HCT116 (cell line): Measurements from ENCODE around the gene TNRC6B. TPM values are rescaled to one million over a fixed set of nuclear protein-coding genes. Genes with fewer than 3 reads are reported as not detected.

Experiments used
- ATAC-seq: fragments of 200-7000 bp; cut with Tn5 transposase; 2 replicates; pipeline ENCODE4 v1.9.1; 2020; ENCODE audit warnings: mild to moderate bottlenecking, moderate library complexity
- BruUV-seq: library from RNA; stranded (reverse); fragments of 400-500 nt; replicated peaks from 2 replicates; lab custom pipeline; 2021; lab: Mats Ljungman, UMichigan
- CTCF ChIA-PET: fragments of 300-600 bp; sonication (Branson Sonifier 250); formaldehyde crosslinking; loops from one replicate; lab custom pipeline; 2021; ENCODE audit warnings: antibody characterized with exemption; lab: Charles Lee
- POLR2A ChIA-PET: fragments of 300-600, 350-600 bp; sonication (Branson Sonifier 250); formaldehyde crosslinking; loops from one replicate; lab custom pipeline; 2021; ENCODE audit warnings: antibody characterized with exemption; lab: Charles Lee
- RAD21 ChIA-PET, 2 experiments: fragments of 300-600 bp; sonication (Branson Sonifier 250); formaldehyde crosslinking; loops; one replicate each; lab custom pipeline; 2023; ENCODE audit warnings: low total read pairs in 2 of 2; ENCODE audit not compliant: uncharacterized antibody in 2 of 2, unreplicated experiment in 2 of 2, low non-redundant PET in 1 of 2; lab: Charles Lee
- DNase-seq: peaks from one replicate; pipeline ENCODE4 v3.0.0-alpha.2; 2010; ENCODE audit warnings: low read depth, low spot score
- H2AFZ ChIP-seq: fragments of 200-600 bp; shearing (Covaris generic), sonication (generic); 2 replicates; pipeline ENCODE4 v1.6.1; 2017; ENCODE audit warnings: low read depth, mixed run types, mixed read lengths, antibody characterized with exemption, low read length; ENCODE audit not compliant: poor library complexity, severe bottlenecking
- H3K27ac ChIP-seq: 2 replicates; pipeline ENCODE4 v1.5.1; 2012; ENCODE audit warnings: low read depth, low read length
- H3K27me3 ChIP-seq: fragments of 200-600 bp; sonication (generic); 2 replicates; pipeline ENCODE4 v1.6.1; 2016; ENCODE audit warnings: mixed run types, low read length, mixed read lengths; ENCODE audit not compliant: insufficient read depth
- H3K36me3 ChIP-seq, 2 experiments: fragments of 200-500 bp in 1 of 2; fragments of 200-600 bp in 1 of 2; sonication (Bioruptor generic) in 1 of 2; sonication (generic) in 1 of 2; 2 replicates each; pipeline versions ENCODE4 v1.5.1 to v1.6.1; 2014 to 2016; ENCODE audit warnings: low read length in 2 of 2, inconsistent platforms in 1 of 2, mixed read lengths in 1 of 2, mixed run types in 1 of 2; ENCODE audit not compliant: insufficient read depth in 2 of 2, control insufficient read depth in 1 of 2
- H3K4me1 ChIP-seq, 2 experiments: fragments of 200-600 bp in 1 of 2; sonication (generic) in 1 of 2; 2 replicates each; pipeline versions ENCODE4 v1.5.1 to v1.6.1; 2012 to 2017; ENCODE audit warnings: low read length in 2 of 2, inconsistent platforms in 1 of 2, mild to moderate bottlenecking in 1 of 2, mixed read lengths in 1 of 2, mixed run types in 1 of 2, moderate library complexity in 1 of 2; ENCODE audit not compliant: insufficient read depth in 2 of 2, control insufficient read depth in 1 of 2
- H3K4me2 ChIP-seq: fragments of 200-600 bp; sonication (generic); 2 replicates; pipeline ENCODE4 v1.6.1; 2017; ENCODE audit warnings: mixed run types, low read length, mixed read lengths
- H3K4me3 ChIP-seq, 2 experiments: fragments of 200-600 bp in 1 of 2; sonication (generic) in 1 of 2; replicated peaks in 1 of 2; 2 replicates each; pipeline ENCODE4 v1.5.1; 2011 to 2016; ENCODE audit warnings: low read length in 2 of 2, control low read depth in 1 of 2, low read depth in 1 of 2, mild to moderate bottlenecking in 1 of 2, mixed read lengths in 1 of 2, mixed run types in 1 of 2
- H3K79me2 ChIP-seq: fragments of 200-600 bp; sonication (generic); 2 replicates; pipeline ENCODE4 v1.6.1; 2017; ENCODE audit warnings: mild to moderate bottlenecking, mixed run types, low read length, moderate library complexity, mixed read lengths; ENCODE audit not compliant: insufficient read depth
- H3K9ac ChIP-seq: fragments of 200-600 bp; sonication (generic); 2 replicates; pipeline ENCODE4 v1.6.1; 2016; ENCODE audit warnings: low read length, mixed read lengths
- H3K9me2 ChIP-seq: fragments of 200-600 bp; sonication (generic), shearing (Covaris generic); 2 replicates; pipeline ENCODE4 v1.6.1; 2017; ENCODE audit warnings: mixed run types, mild to moderate bottlenecking, moderate library complexity; ENCODE audit not compliant: insufficient read depth
- H3K9me3 ChIP-seq, 2 experiments: fragments of 200-500 bp in 1 of 2; fragments of 200-600 bp in 1 of 2; sonication (Bioruptor generic) in 1 of 2; sonication (generic) in 1 of 2; 2 replicates each; pipeline ENCODE4 v1.6.1; 2014 to 2017; ENCODE audit warnings: low read length in 2 of 2, mixed read lengths in 2 of 2, inconsistent platforms in 1 of 2, low read depth in 1 of 2, mild to moderate bottlenecking in 1 of 2, mixed run types in 1 of 2, moderate library complexity in 1 of 2; ENCODE audit not compliant: control insufficient read depth in 1 of 2, insufficient read depth in 1 of 2
- H4K20me1 ChIP-seq: fragments of 200-600 bp; sonication (generic), shearing (Covaris generic); 2 replicates; pipeline ENCODE4 v1.6.1; 2017; ENCODE audit warnings: mixed run types, mild to moderate bottlenecking, moderate library complexity; ENCODE audit not compliant: insufficient read depth
- CBX3 ChIP-seq: IDR thresholded peaks from 2 replicates; pipeline ENCODE4 v1.6.1; 2012; ENCODE audit warnings: low read depth
- CEBPB ChIP-seq: IDR thresholded peaks from 2 replicates; pipeline ENCODE4 v1.6.1; 2012; ENCODE audit warnings: low read depth
- CTCF ChIP-seq, 3 experiments: fragments of 200-600 bp in 1 of 3; sonication (generic) in 1 of 3; IDR thresholded peaks in 2 of 3; conservative IDR thresholded peaks in 1 of 3; 2 replicates each; pipeline ENCODE4 v1.5.1; 2012 to 2017; ENCODE audit warnings: low read depth in 2 of 3, low read length in 2 of 3, antibody characterized with exemption in 1 of 3, borderline replicate concordance in 1 of 3, control low read depth in 1 of 3, mild to moderate bottlenecking in 1 of 3, mixed read lengths in 1 of 3, mixed run types in 1 of 3, moderate library complexity in 1 of 3; ENCODE audit not compliant: insufficient read depth in 1 of 3
- EGR1 ChIP-seq: IDR thresholded peaks from 2 replicates; pipeline ENCODE4 v1.6.1; 2012; ENCODE audit warnings: low read depth
- ELF1 ChIP-seq: IDR thresholded peaks from 2 replicates; pipeline ENCODE4 v1.6.1; 2012; ENCODE audit warnings: low read depth, borderline replicate concordance
- EZH2 ChIP-seq: fragments of 200-600 bp; sonication (generic); IDR thresholded peaks from 2 replicates; pipeline ENCODE4 v1.6.1; 2017; ENCODE audit warnings: antibody characterized with exemption, mixed run types
- EZH2phosphoT487 ChIP-seq: fragments of 200-600 bp; IDR thresholded peaks from 2 replicates; pipeline ENCODE4 v1.6.1; 2018; ENCODE audit warnings: antibody characterized with exemption, borderline replicate concordance
- FOSL1 ChIP-seq: IDR thresholded peaks from 2 replicates; pipeline ENCODE4 v1.6.1; 2012; ENCODE audit warnings: low read depth
- POLR2A ChIP-seq: IDR thresholded peaks from 2 replicates; pipeline ENCODE4 v1.7.0; 2011; ENCODE audit warnings: borderline replicate concordance; ENCODE audit not compliant: insufficient read depth, insufficient read length; ENCODE audit errors: extremely low read depth
- POLR2AphosphoS5 ChIP-seq: IDR thresholded peaks from 2 replicates; pipeline ENCODE4 v1.6.1; 2011; ENCODE audit warnings: mild to moderate bottlenecking, low read depth, low read length, moderate library complexity
- REST ChIP-seq: IDR thresholded peaks from 2 replicates; pipeline ENCODE4 v1.6.1; 2012; ENCODE audit warnings: low read depth
- SIN3A ChIP-seq: IDR thresholded peaks from 2 replicates; pipeline ENCODE4 v1.6.1; 2012; ENCODE audit warnings: low read depth
- SP1 ChIP-seq: IDR thresholded peaks from 2 replicates; pipeline ENCODE4 v1.6.1; 2012; ENCODE audit warnings: low read depth
- SRF ChIP-seq: IDR thresholded peaks from 2 replicates; pipeline ENCODE4 v1.6.1; 2012; ENCODE audit warnings: low read depth
- YY1 ChIP-seq: IDR thresholded peaks from 2 replicates; pipeline ENCODE4 v1.6.1; 2011; ENCODE audit warnings: low read length, low read depth, moderate library complexity, mild to moderate bottlenecking; ENCODE audit not compliant: insufficient replicate concordance; ENCODE audit errors: extremely low read depth
- ZBTB33 ChIP-seq: IDR thresholded peaks from 2 replicates; pipeline ENCODE4 v1.6.1; 2011; ENCODE audit warnings: mild to moderate bottlenecking, low read length, moderate library complexity; ENCODE audit not compliant: insufficient replicate concordance; ENCODE audit errors: extremely low read depth
- ZFX ChIP-seq: fragments of 450-650 bp; IDR thresholded peaks from 2 replicates; pipeline ENCODE4 v1.6.1; 2017
- ZNF274 ChIP-seq: fragments of 200-500 bp; sonication (Bioruptor generic); IDR thresholded peaks from 2 replicates; pipeline ENCODE4 v1.6.1; 2014; ENCODE audit warnings: mild to moderate bottlenecking, low read depth, low read length, inconsistent platforms
- intact Hi-C: fragments of 100-400 bp; cut with micrococcal nuclease; formaldehyde crosslinking; loops from 2 replicates; pipeline ENCODE4 v1.10.0; 2022
- total RNA-seq: library from RNA; stranded (reverse); gene quantifications from one replicate; pipeline ENCODE4 v1.2.1, GENCODE V29; 2021; ENCODE audit not compliant: unreplicated experiment

Gene TNRC6B
- total RNA-seq, 1 experiment from 2014 or later, result 29.8 TPM

- Histone ChIP-seq H3K27ac (no peak overlapping the region), H3K9me2 (no peaks in the 10 kb centered on the region), H3K4me1 (no peaks in the 10 kb centered on the region), H2AFZ (no peak overlapping the region), H3K36me3 (peaks cover 0 to 4% of the 10 kb centered on the region in 2 experiments; a peak in 1 of 4 replicates), H3K9me3 (no peaks in the 10 kb centered on the region), H3K27me3 (no peaks in the 10 kb centered on the region), H3K4me2 (no peak overlapping the region), H3K9ac (no peak overlapping the region), H3K79me2 (no peaks in the 10 kb centered on the region), H4K20me1 (no peaks in the 10 kb centered on the region), H3K4me3 (no peak overlapping the region)
- no TSS peak for BruUV-seq
- RAD21 ChIA-PET, result no interaction called here
- ATAC-seq, result no peak
- intact Hi-C loops, result no loop called here
- DNase-seq, result no peak
- CTCF ChIA-PET, result no interaction called here
- POLR2A ChIA-PET, result no interaction called here
- no peak for TF ChIP-seq POLR2A
- no peak for TF ChIP-seq EZH2phosphoT487
- TF ChIP-seq ELF1, result no peak
- TF ChIP-seq SIN3A, result no peak
- TF ChIP-seq CEBPB, result no peak
- no peak for TF ChIP-seq ZFX
- TF ChIP-seq SRF, result no peak
- no peak for TF ChIP-seq SP1
- no peak for TF ChIP-seq EZH2
- TF ChIP-seq FOSL1, result no peak
- TF ChIP-seq CBX3, result no peak
- TF ChIP-seq POLR2AphosphoS5, result no peak
- TF ChIP-seq ZBTB33, result no peak
- no peak for TF ChIP-seq EGR1
- TF ChIP-seq YY1, result no peak
- TF ChIP-seq CTCF (IDR thresholded peaks at IDR 0.05 in 2 of 3, conservative IDR thresholded peaks at IDR 0.05 in 1 of 3; ENCODE audit: borderline replicate concordance in 1 of 3, insufficient read depth in 1 of 3, low read depth in 2 of 3, low read length in 2 of 3), result no peak
- TF ChIP-seq REST, result no peak
- no peak for TF ChIP-seq ZNF274
Observed at GRCh38 chr22:40330086-40330485, 152.4 kb downstream of the TNRC6B start.
